ENCODE measurements around the gene CPO. TPM values are rescaled to one million over a fixed set of nuclear protein-coding genes. Genes with fewer than 3 reads are reported as not detected.
"Not testable (repeated sequence)": the region's sequence is repeated elsewhere in the genome, so short reads cannot be mapped to it uniquely, and the experiment has no call there.

CPO gene
- 2.4 and 3.9 TPM in 2 replicates for total RNA-seq (2014; rRNA removed; shearing (Covaris generic))

- H3K4me3 ChIP-seq (ENCODE audit: insufficient read depth, low read depth, low read length) = no peak within 1 kb of the TSS
Measured at GRCh38 chr2:206939340-206939739, at the start of gene CPO. Gene CPO, plus strand, starts transcription at chr2:206939518. Its CDS starts 82 bp downstream, at chr2:206939600.

DNA sequence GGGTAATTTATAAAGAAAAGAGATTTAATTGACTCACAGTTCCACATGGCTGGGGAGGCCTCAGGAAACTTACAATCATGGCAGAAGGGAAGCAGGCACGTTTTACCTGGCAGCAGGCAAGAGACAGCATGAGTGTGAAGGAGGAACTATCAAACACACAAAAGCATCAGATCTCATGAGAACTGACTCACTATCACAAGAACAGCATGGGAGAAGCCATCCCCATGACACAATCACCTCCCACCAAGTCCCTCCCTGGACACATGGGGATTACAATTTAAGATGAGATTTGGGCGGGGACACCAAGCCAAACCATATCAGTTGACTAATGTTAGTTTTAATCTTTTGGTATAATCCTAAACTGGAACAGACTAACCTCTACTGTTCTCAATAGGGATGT, 49.1 kb upstream of the CPO start:
- Histone ChIP-seq H3K4me3 (ENCODE audit: insufficient read depth, low read depth, low read length) (no peak overlapping the region), H3K36me3 (replicated peaks; ENCODE audit: control insufficient read depth, insufficient read depth, low read length) (no peaks in the 10 kb centered on the region), H3K27me3 (ENCODE audit: control insufficient read depth, insufficient read depth, low read length) (no peaks in the 10 kb centered on the region)
- DNase-seq = no peak

More at GRCh38 chr2:206939340-206939739, at the start of gene CPO:
- no peaks in the 10 kb centered on the region for H3K27me3 ChIP-seq (ENCODE audit: control insufficient read depth, insufficient read depth, low read length)
- DNase-seq = no peak
- no peaks in the 10 kb centered on the region for H3K36me3 ChIP-seq (replicated peaks; ENCODE audit: control insufficient read depth, insufficient read depth, low read length)

- no peak for DNase-seq
- H3K27me3 ChIP-seq (ENCODE audit: control insufficient read depth, insufficient read depth, low read length) = no peaks in the 10 kb centered on the region
- no peak overlapping the region for H3K4me3 ChIP-seq (ENCODE audit: insufficient read depth, low read depth, low read length)
- H3K36me3 ChIP-seq (replicated peaks; ENCODE audit: control insufficient read depth, insufficient read depth, low read length) = no peaks in the 10 kb centered on the region
Measured at GRCh38 chr2:206890926-206891325, 48.4 kb upstream of the CPO start.

DNA sequence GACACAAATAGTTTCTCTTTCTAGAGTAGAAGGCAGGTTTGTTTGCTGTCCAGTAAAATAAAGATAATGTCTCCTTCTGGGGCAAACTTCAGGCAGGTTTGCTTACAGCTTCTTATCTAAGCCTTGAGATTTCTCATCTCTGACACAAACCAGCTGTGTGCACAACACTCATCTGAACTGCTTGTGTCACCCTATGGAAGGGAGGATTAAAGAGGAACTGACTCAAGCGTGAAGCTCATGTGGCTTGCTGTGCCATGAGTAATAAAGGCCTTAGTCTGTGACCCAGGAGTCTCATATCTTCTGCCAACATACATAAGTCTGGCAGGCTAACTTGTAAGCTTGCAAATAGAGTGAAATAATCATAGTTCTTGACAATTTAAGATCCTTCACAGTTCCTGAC, 24.2 kb upstream of the CPO start:
- DNase-seq = no peak
- H3K27me3 ChIP-seq (ENCODE audit: control insufficient read depth, insufficient read depth, low read length) = no peaks in the 10 kb centered on the region
- H3K4me3 ChIP-seq (ENCODE audit: insufficient read depth, low read depth, low read length) = no peak overlapping the region
- H3K36me3 ChIP-seq (replicated peaks; ENCODE audit: control insufficient read depth, insufficient read depth, low read length) = no peaks in the 10 kb centered on the region

GRCh38 chr2:206918263-206918662, 21.1 kb upstream of the CPO start:
- Histone ChIP-seq H3K36me3 (replicated peaks; ENCODE audit: control insufficient read depth, insufficient read depth, low read length) (no peaks in the 10 kb centered on the region), H3K27me3 (ENCODE audit: control insufficient read depth, insufficient read depth, low read length) (no peaks in the 10 kb centered on the region), H3K4me3 (ENCODE audit: insufficient read depth, low read depth, low read length) (no peak overlapping the region)
- DNase-seq = peak; percentile 15

DNA sequence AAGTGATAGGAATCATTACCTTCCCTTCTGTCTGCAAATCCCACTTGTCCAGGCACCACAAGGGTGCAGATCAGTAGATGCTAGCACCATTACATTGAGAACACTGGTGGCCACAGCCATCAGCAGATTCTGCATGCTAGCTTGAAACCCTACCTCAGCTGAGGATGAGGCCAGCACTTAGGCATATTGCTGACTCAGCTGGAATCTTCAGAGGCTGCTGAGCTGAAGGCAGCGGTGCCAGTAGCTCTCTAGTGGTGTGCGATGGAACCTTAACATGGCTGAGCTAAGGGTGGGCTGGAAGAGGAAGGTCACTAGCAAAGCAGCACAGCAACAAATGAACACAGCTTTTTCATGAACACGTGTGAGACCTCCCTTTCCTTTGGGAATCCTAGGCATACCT, 19.0 kb upstream of the CPO start:
- H3K4me3 ChIP-seq (ENCODE audit: insufficient read depth, low read depth, low read length) = no peak overlapping the region
- no peaks in the 10 kb centered on the region for H3K36me3 ChIP-seq (replicated peaks; ENCODE audit: control insufficient read depth, insufficient read depth, low read length)
- DNase-seq = no peak
- no peaks in the 10 kb centered on the region for H3K27me3 ChIP-seq (ENCODE audit: control insufficient read depth, insufficient read depth, low read length)

DNA sequence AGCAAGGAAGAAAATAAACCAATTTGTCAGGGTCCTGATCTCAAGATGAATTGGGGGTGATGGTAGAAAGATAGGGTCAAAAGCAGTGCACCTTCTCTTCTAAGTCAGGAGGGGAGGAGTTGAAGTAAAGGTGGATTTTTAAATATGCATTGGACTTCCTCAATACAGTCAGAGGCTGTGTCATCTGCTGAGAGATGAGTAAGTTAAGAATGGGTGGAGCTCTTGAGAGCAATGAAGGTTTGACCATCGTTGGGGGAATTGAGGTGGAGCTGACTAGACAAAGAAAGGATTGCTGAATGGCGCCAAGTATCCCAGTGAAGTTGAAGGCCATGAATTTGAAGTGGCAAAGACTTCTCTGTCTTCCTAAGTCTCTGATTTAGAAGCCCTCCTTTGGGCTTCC, 18.4 kb upstream of the CPO start:
- no peak for DNase-seq
- Histone ChIP-seq H3K36me3 (replicated peaks; ENCODE audit: control insufficient read depth, insufficient read depth, low read length) (no peaks in the 10 kb centered on the region), H3K27me3 (ENCODE audit: control insufficient read depth, insufficient read depth, low read length) (no peaks in the 10 kb centered on the region), H3K4me3 (ENCODE audit: insufficient read depth, low read depth, low read length) (no peak overlapping the region)

DNA sequence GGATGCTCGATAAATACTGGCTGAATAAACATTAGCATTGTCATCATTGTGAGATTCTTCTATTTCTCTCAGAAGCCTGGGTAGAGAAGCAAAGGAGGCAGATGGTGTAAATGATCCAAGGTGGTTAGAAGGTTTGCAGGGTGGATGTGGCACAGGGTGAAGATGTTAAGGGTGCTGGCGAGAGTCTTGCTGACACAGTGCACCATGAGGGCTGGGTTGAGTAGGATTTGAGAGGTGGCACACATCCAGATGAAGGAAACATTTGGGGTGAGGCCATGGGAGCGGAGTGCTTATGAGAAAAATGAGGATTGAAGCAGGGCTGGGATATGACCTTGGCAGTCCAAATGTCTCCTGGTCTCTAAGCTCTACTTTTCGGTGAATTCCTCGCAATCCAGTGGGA, 17.8 kb upstream of the CPO start:
- Histone ChIP-seq H3K27me3 (ENCODE audit: control insufficient read depth, insufficient read depth, low read length) (no peaks in the 10 kb centered on the region), H3K4me3 (ENCODE audit: insufficient read depth, low read depth, low read length) (no peak overlapping the region), H3K36me3 (replicated peaks; ENCODE audit: control insufficient read depth, insufficient read depth, low read length) (no peaks in the 10 kb centered on the region)
- DNase-seq = no peak

- no peak overlapping the region for H3K4me3 ChIP-seq (ENCODE audit: insufficient read depth, low read depth, low read length)
- no peaks in the 10 kb centered on the region for H3K36me3 ChIP-seq (replicated peaks; ENCODE audit: control insufficient read depth, insufficient read depth, low read length)
- no peaks in the 10 kb centered on the region for H3K27me3 ChIP-seq (ENCODE audit: control insufficient read depth, insufficient read depth, low read length)
- no peak for DNase-seq
Measured at GRCh38 chr2:206935991-206936842, 3.1 kb upstream of the CPO start.

- Histone ChIP-seq H3K27me3 (ENCODE audit: control insufficient read depth, insufficient read depth, low read length) (no peaks in the 10 kb centered on the region), H3K36me3 (replicated peaks; ENCODE audit: control insufficient read depth, insufficient read depth, low read length) (no peaks in the 10 kb centered on the region), H3K4me3 (ENCODE audit: insufficient read depth, low read depth, low read length) (no peak overlapping the region)
- no peak for DNase-seq
Measured at GRCh38 chr2:206936843-206937230, 2.5 kb upstream of the CPO start.

DNA sequence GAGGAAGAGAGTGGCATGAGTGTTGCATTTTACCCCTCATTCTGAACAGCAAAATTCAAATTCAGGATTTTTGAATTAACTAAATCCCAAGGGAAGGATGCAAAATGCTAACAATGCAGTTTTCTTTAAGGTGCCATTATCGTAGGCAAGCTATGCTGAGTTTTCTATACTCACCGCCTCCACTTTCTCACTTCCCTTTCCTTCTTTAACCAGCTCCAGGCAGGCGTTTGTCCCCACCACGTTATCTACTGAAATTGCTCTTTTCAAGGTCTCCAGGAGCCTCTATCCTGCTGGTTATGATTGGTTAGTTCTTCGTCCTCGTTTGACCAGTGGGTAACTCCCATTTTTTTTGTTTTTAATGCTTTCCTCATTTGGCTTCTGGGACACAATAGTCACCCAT, 1.8 kb upstream of the CPO start:
- no peak for DNase-seq
- Histone ChIP-seq H3K27me3 (ENCODE audit: control insufficient read depth, insufficient read depth, low read length) (no peaks in the 10 kb centered on the region), H3K36me3 (replicated peaks; ENCODE audit: control insufficient read depth, insufficient read depth, low read length) (no peaks in the 10 kb centered on the region), H3K4me3 (ENCODE audit: insufficient read depth, low read depth, low read length) (no peak overlapping the region)

DNA sequence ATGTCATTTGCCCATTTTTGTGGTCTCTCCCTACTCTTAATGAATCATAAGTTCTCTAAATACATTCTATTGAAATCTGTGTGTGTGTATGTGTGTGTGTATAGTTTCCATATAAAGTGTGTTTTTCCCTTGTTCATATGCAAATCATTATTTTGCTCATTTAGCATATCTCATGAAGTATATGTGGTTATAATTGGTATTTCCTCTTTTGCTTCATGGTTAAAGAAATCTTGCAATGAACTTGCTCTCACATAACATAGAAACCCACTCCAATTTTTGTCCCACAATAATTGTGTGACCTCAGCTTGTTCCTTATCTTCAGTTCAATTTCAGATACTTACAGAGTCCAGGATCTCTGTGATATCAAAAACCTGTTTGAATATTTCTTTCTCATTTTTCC, 1.2 kb downstream of the CPO start:
- no peaks in the 10 kb centered on the region for H3K36me3 ChIP-seq (replicated peaks; ENCODE audit: control insufficient read depth, insufficient read depth, low read length)
- no peak for DNase-seq
- H3K4me3 ChIP-seq (ENCODE audit: insufficient read depth, low read depth, low read length) = no peak overlapping the region
- H3K27me3 ChIP-seq (ENCODE audit: control insufficient read depth, insufficient read depth, low read length) = no peaks in the 10 kb centered on the region

- no peak overlapping the region for H3K4me3 ChIP-seq (ENCODE audit: insufficient read depth, low read depth, low read length)
- no peaks in the 10 kb centered on the region for H3K36me3 ChIP-seq (replicated peaks; ENCODE audit: control insufficient read depth, insufficient read depth, low read length)
- H3K27me3 ChIP-seq (ENCODE audit: control insufficient read depth, insufficient read depth, low read length) = no peaks in the 10 kb centered on the region
- peak; percentile 7 for DNase-seq
Measured at GRCh38 chr2:206942592-206943478, 3.5 kb downstream of the CPO start.

DNA sequence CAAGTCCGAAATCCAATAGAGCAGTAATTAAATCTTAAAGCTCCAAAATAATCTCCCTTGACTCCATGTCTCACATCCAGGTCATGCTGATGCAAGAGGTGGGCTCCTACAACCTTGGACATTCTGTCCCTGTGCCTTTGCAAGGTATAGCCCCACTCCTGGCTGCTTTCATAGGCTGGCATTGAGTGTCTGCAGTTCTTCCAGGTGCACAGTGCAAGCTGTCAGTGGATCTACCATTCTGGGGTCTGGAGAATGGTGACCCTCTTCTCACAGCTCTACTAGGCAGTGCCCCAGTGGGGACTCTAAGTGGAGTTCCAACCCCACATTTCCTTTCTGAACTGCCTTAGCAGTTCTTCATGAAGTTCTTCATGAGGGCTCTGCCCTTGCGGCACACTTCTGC, 14.1 kb downstream of the CPO start:
- not testable (repeated sequence) for H3K36me3 ChIP-seq (replicated peaks; ENCODE audit: control insufficient read depth, insufficient read depth, low read length); H3K4me3 ChIP-seq (ENCODE audit: insufficient read depth, low read depth, low read length); H3K27me3 ChIP-seq (ENCODE audit: control insufficient read depth, insufficient read depth, low read length); DNase-seq

- Histone ChIP-seq H3K4me3 (ENCODE audit: insufficient read depth, low read depth, low read length) (no peak overlapping the region), H3K27me3 (ENCODE audit: control insufficient read depth, insufficient read depth, low read length) (no peaks in the 10 kb centered on the region), H3K36me3 (replicated peaks; ENCODE audit: control insufficient read depth, insufficient read depth, low read length) (no peaks in the 10 kb centered on the region)
- no peak for DNase-seq
Measured at GRCh38 chr2:206955253-206955652, 15.9 kb downstream of the CPO start.
